Measurements from ENCODE around the gene MRPL18.

GRCh38 chr6:159766906-159767305 is 23.4 kb upstream of the MRPL18 start:
- TF ChIP-seq CTCF (IDR thresholded peaks at IDR 0.05; ENCODE audit: borderline replicate concordance, extremely low read depth, low read length, poor library complexity, severe bottlenecking) (no peak), EZH2 (IDR thresholded peaks at IDR 0.05; ENCODE audit: borderline replicate concordance, low read depth, low read length, severe bottlenecking) (no peak)

Data from DND-41 (cell line).